ENCODE measurements around the gene ALKBH4.
"Not testable (repeated sequence)": the region's sequence is repeated elsewhere in the genome, so short reads cannot be mapped to it uniquely, and the experiment has no call there.

ALKBH4 gene

GRCh38 chr7:102474736-102475435, 10.2 kb upstream of the ALKBH4 start:
- not testable (repeated sequence) for H3K27me3 ChIP-seq (ENCODE audit: control insufficient read depth in 1 of 2, insufficient read depth in 2 of 2, low read length in 2 of 2); H3K4me1 ChIP-seq (ENCODE audit: control insufficient read depth in 1 of 2, insufficient read depth in 2 of 2, low read length in 2 of 2)
- peaks cover 0 to 17% of the 10 kb centered on the region in 2 donors for H3K36me3 ChIP-seq (ENCODE audit: control insufficient read depth in 1 of 2, insufficient read depth in 2 of 2, low read length in 2 of 2)

GRCh38 chr7:102474116-102474515, 9.5 kb upstream of the ALKBH4 start:
- not testable (repeated sequence) for H3K4me3 ChIP-seq (ENCODE audit: low read depth in 1 of 2, low read length in 2 of 2); H3K4me1 ChIP-seq (ENCODE audit: control insufficient read depth in 1 of 2, insufficient read depth in 2 of 2, low read length in 2 of 2); H3K9me3 ChIP-seq (ENCODE audit: control insufficient read depth in 1 of 2, low read length in 2 of 2); H3K9ac ChIP-seq (ENCODE audit: low read depth in 1 of 2, low read length in 2 of 2); H3K27ac ChIP-seq (ENCODE audit: low read depth, low read length); H3K27me3 ChIP-seq (ENCODE audit: control insufficient read depth in 1 of 2, insufficient read depth in 2 of 2, low read length in 2 of 2)
- H3K36me3 ChIP-seq (ENCODE audit: control insufficient read depth in 1 of 2, insufficient read depth in 2 of 2, low read length in 2 of 2) = peaks cover 0 to 17% of the 10 kb centered on the region in 2 donors

More at GRCh38 chr7:102474736-102475435, 10.2 kb upstream of the ALKBH4 start:
- not testable (repeated sequence) for H3K4me3 ChIP-seq (ENCODE audit: low read depth in 1 of 2, low read length in 2 of 2); H3K27ac ChIP-seq (ENCODE audit: low read depth, low read length); H3K9ac ChIP-seq (ENCODE audit: low read depth in 1 of 2, low read length in 2 of 2); H3K9me3 ChIP-seq (ENCODE audit: control insufficient read depth in 1 of 2, low read length in 2 of 2)

- Histone ChIP-seq H3K27ac (ENCODE audit: low read depth, low read length) (no peak overlapping the region), H3K36me3 (ENCODE audit: control insufficient read depth in 1 of 2, insufficient read depth in 2 of 2, low read length in 2 of 2) (peaks cover 0 to 17% of the 10 kb centered on the region in 2 donors), H3K9ac (ENCODE audit: low read depth in 1 of 2, low read length in 2 of 2) (no peak overlapping the region), H3K4me1 (ENCODE audit: control insufficient read depth in 1 of 2, insufficient read depth in 2 of 2, low read length in 2 of 2) (peaks cover 9 to 10% of the 10 kb centered on the region in 2 donors), H3K27me3 (ENCODE audit: control insufficient read depth in 1 of 2, insufficient read depth in 2 of 2, low read length in 2 of 2) (no peaks in the 10 kb centered on the region), H3K4me3 (ENCODE audit: low read depth in 1 of 2, low read length in 2 of 2) (no peak overlapping the region), H3K9me3 (ENCODE audit: control insufficient read depth in 1 of 2, low read length in 2 of 2) (no peaks in the 10 kb centered on the region)
Observed at GRCh38 chr7:102473271-102473991, 8.8 kb upstream of the ALKBH4 start.

GRCh38 chr7:102472126-102473041, 7.7 kb upstream of the ALKBH4 start:
- Histone ChIP-seq H3K27me3 (ENCODE audit: control insufficient read depth in 1 of 2, insufficient read depth in 2 of 2, low read length in 2 of 2) (no peaks in the 10 kb centered on the region), H3K4me1 (ENCODE audit: control insufficient read depth in 1 of 2, insufficient read depth in 2 of 2, low read length in 2 of 2) (peaks cover 9 to 10% of the 10 kb centered on the region in 2 donors), H3K4me3 (ENCODE audit: low read depth in 1 of 2, low read length in 2 of 2) (no peak overlapping the region), H3K9ac (ENCODE audit: low read depth in 1 of 2, low read length in 2 of 2) (no peak overlapping the region), H3K27ac (ENCODE audit: low read depth, low read length) (no peak overlapping the region), H3K9me3 (ENCODE audit: control insufficient read depth in 1 of 2, low read length in 2 of 2) (no peaks in the 10 kb centered on the region), H3K36me3 (ENCODE audit: control insufficient read depth in 1 of 2, insufficient read depth in 2 of 2, low read length in 2 of 2) (peaks cover 0 to 20% of the 10 kb centered on the region in 2 donors)

- H3K27me3 ChIP-seq (ENCODE audit: control insufficient read depth in 1 of 2, insufficient read depth in 2 of 2, low read length in 2 of 2) = no peaks in the 10 kb centered on the region
- no peak overlapping the region for H3K4me3 ChIP-seq (ENCODE audit: low read depth in 1 of 2, low read length in 2 of 2)
- no peak overlapping the region for H3K27ac ChIP-seq (ENCODE audit: low read depth, low read length)
- no peaks in the 10 kb centered on the region for H3K9me3 ChIP-seq (ENCODE audit: control insufficient read depth in 1 of 2, low read length in 2 of 2)
- H3K4me1 ChIP-seq (ENCODE audit: control insufficient read depth in 1 of 2, insufficient read depth in 2 of 2, low read length in 2 of 2) = peaks cover 9 to 10% of the 10 kb centered on the region in 2 donors
- H3K9ac ChIP-seq (ENCODE audit: low read depth in 1 of 2, low read length in 2 of 2) = no peak overlapping the region
- H3K36me3 ChIP-seq (ENCODE audit: control insufficient read depth in 1 of 2, insufficient read depth in 2 of 2, low read length in 2 of 2) = peaks cover 0 to 20% of the 10 kb centered on the region in 2 donors
Observed at GRCh38 chr7:102471791-102472125, 7.1 kb upstream of the ALKBH4 start.

GRCh38 chr7:102469972-102470825, 5.5 kb upstream of the ALKBH4 start:
- H3K9me3 ChIP-seq (ENCODE audit: control insufficient read depth in 1 of 2, low read length in 2 of 2) = no peaks in the 10 kb centered on the region
- H3K36me3 ChIP-seq (ENCODE audit: control insufficient read depth in 1 of 2, insufficient read depth in 2 of 2, low read length in 2 of 2) = peaks cover 0 to 20% of the 10 kb centered on the region in 2 donors
- no peaks in the 10 kb centered on the region for H3K27me3 ChIP-seq (ENCODE audit: control insufficient read depth in 1 of 2, insufficient read depth in 2 of 2, low read length in 2 of 2)
- H3K4me1 ChIP-seq (ENCODE audit: control insufficient read depth in 1 of 2, insufficient read depth in 2 of 2, low read length in 2 of 2) = peaks cover 15 to 17% of the 10 kb centered on the region in 2 donors
- H3K27ac ChIP-seq (ENCODE audit: low read depth, low read length) = no peak overlapping the region
- H3K9ac ChIP-seq (ENCODE audit: low read depth in 1 of 2, low read length in 2 of 2) = no peak overlapping the region
- H3K4me3 ChIP-seq (ENCODE audit: low read depth in 1 of 2, low read length in 2 of 2) = peak overlapping the region in 1 of 2 donors; percentile 45

GRCh38 chr7:102469351-102469971, 4.8 kb upstream of the ALKBH4 start:
- H3K4me1 ChIP-seq (ENCODE audit: control insufficient read depth in 1 of 2, insufficient read depth in 2 of 2, low read length in 2 of 2) = peaks cover 15 to 17% of the 10 kb centered on the region in 2 donors
- H3K36me3 ChIP-seq (ENCODE audit: control insufficient read depth in 1 of 2, insufficient read depth in 2 of 2, low read length in 2 of 2) = peaks cover 0 to 20% of the 10 kb centered on the region in 2 donors
- H3K27me3 ChIP-seq (ENCODE audit: control insufficient read depth in 1 of 2, insufficient read depth in 2 of 2, low read length in 2 of 2) = no peaks in the 10 kb centered on the region
- H3K9ac ChIP-seq (ENCODE audit: low read depth in 1 of 2, low read length in 2 of 2) = no peak overlapping the region
- H3K4me3 ChIP-seq (ENCODE audit: low read depth in 1 of 2, low read length in 2 of 2) = no peak overlapping the region
- no peaks in the 10 kb centered on the region for H3K9me3 ChIP-seq (ENCODE audit: control insufficient read depth in 1 of 2, low read length in 2 of 2)
- H3K27ac ChIP-seq (ENCODE audit: low read depth, low read length) = no peak overlapping the region

GRCh38 chr7:102468478-102469350, 4.1 kb upstream of the ALKBH4 start:
- peaks cover 18 to 23% of the 10 kb centered on the region in 2 donors for H3K4me1 ChIP-seq (ENCODE audit: control insufficient read depth in 1 of 2, insufficient read depth in 2 of 2, low read length in 2 of 2)
- H3K4me3 ChIP-seq (ENCODE audit: low read depth in 1 of 2, low read length in 2 of 2) = no peak overlapping the region
- no peak overlapping the region for H3K9ac ChIP-seq (ENCODE audit: low read depth in 1 of 2, low read length in 2 of 2)
- H3K36me3 ChIP-seq (ENCODE audit: control insufficient read depth in 1 of 2, insufficient read depth in 2 of 2, low read length in 2 of 2) = peaks cover 0 to 20% of the 10 kb centered on the region in 2 donors
- no peaks in the 10 kb centered on the region for H3K9me3 ChIP-seq (ENCODE audit: control insufficient read depth in 1 of 2, low read length in 2 of 2)
- H3K27ac ChIP-seq (ENCODE audit: low read depth, low read length) = no peak overlapping the region
- H3K27me3 ChIP-seq (ENCODE audit: control insufficient read depth in 1 of 2, insufficient read depth in 2 of 2, low read length in 2 of 2) = no peaks in the 10 kb centered on the region
